Cardiac septum (tissue), 1 donor: Measurements from ENCODE around the gene ERC2. TPM values are rescaled to one million over a fixed set of nuclear protein-coding genes. Genes with fewer than 3 reads are reported as not detected.
"Not testable (repeated sequence)": the region's sequence is repeated elsewhere in the genome, so short reads cannot be mapped to it uniquely, and the experiment has no call there.

ENCODE experiments used
- DNase-seq: peaks from one replicate; pipeline ENCODE4 v3.0.0-alpha.2; 2020; ENCODE audit warnings: low spot score
- intact Hi-C: fragments of 100-400 bp; cut with DNase I; formaldehyde crosslinking; loops from one replicate; pipeline ENCODE4 v1.14.0; 2022
- long read RNA-seq: library from polyadenylated mRNA; unstranded; transcript quantifications from one replicate; pipeline ENCODE4 v2.0.0, GENCODE V29; 2021
- total RNA-seq: library from RNA; stranded (reverse); fragmentation: NEBNext Ultra II Directional; extraction: Animal tissue kit (Norgen Biotek cat#: 25700); gene quantifications from one replicate; pipeline ENCODE4 v1.2.1, GENCODE V29; 2021
- donor health status: DM: no; HTN: no; CAD: no.

ERC2 gene
- 6.2 TPM for total RNA-seq
- long read RNA-seq, partial matches to known transcripts, result 0 of 7 reads
- long read RNA-seq, other reads (novel, unspliced or antisense), result 7 of 7 reads

DNA sequence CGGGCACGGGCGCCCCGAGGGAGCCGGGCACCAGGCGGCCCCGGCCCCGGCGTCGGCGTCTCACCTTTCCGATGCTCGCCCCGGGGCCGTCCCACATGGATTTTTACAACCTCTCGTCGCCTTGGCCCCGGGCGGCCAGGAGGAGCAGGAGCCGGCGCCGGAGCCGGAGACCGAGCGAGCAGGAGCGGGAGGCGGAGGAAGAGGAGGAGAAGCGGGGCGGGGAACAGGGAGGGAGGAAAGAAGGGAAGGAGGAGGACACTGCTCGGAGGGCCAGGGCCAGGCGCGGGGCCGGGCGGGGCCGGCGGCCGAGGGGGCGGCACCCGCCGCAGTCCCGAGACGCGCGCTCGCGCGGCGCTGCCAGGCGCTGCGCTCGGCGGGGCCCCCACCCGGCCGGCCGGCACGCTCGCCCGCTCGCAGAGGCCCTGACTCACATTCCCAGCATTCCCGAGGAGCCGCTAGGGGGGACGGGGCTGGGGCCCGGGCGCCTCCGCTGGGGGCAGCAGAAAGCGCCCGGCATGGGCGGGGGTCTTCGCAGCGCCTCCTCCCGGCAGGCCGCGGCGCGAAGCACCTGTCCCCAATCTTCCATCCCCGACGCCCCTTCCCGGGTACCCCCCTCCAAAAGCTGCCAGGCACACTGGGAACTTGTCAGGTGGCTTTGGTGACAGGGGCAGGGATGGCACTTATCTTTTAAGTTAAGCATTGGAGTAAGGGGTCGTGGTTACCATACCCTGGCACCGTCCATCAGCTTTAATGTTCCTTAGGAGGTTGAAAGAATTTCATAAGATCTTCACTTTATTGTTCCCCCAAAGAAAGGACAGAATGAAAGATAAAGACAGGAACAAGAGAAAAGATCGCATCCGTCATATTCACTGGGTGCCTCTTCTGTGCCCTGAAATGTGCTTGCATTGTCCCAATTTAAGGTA, at the start of gene ERC2:
Gene ERC2, minus strand, starts transcription at position 284 of the 923 bp plus-strand sequence.
- DNase-seq, result no peak
- intact Hi-C loops, result no loop called here

DNA sequence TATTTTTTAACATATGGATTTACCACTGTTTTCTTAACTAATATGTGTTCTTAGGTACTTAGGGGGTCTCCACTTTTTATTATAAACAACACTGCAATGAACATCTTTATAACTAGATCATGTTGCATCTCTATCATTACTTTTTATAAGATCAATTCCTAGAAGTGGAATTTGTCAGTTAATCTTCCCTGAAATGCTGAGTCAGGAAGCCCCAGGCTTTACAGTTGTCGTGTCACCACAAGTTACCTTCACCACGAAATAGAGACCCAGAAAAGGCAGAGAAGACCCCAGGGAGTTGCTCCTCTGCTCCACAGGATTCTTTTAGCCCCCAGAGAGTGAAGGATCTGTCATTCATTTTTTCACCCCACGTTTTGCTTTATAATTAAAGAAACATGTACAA, 34.5 kb upstream of the ERC2 start:
- intact Hi-C loops, result no loop called here
- DNase-seq, result no peak

DNA sequence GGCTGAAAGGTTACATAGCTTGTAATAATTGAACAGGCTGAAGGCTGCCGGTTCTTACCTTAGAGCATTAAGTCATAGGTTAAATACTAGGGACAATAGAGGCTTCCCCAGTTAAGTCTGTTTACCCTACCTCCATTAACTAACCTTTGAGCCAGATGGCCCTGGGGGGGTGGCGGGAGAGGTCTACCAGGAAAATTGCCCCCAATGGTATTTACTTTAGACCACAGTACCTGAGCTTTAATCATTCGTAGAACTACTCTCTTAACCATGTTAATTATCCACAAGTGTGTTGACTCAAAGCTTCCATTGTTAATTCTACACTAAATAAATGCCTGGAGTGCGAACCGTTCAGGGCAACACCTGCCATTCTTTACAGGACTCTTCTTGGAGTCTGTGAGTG, 28.1 kb upstream of the ERC2 start:
- DNase-seq, intact Hi-C loops: not testable (repeated sequence)

DNA sequence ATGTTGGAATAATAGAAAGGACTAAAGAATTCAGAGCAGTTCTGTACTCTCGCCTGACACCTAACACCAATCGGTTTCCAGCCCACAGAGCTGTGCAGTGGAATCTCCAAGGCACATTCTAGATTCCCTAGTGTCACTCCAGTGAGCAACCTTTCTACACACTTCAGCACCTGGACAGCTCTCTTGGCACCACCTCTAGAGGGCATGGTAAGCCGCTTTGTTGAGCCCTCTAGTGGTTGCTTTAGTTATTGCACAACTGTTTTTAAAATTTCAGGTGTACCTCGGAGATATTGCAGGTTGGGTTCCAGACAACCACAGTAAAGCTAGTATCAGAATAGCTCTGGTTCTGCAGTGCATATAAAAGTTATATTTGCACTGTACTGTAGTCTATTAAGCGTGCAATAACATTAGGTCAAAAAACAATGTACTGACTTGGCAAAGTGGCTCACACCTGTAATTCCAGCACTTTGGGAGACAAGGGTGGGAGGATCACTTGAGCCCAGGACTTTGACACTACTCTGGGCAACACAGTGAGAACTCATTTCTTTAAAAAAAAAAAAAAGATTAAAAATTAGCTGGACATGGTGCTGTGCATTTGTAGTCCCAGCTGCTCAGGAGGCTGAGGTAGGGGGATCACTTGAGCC, 26.5 kb upstream of the ERC2 start:
- DNase-seq, result no peak
- intact Hi-C loops, result loop anchor here (5.0 kb wide), 1 partner anchor 152 kb away; no protein-coding TSS in a partner anchor

DNA sequence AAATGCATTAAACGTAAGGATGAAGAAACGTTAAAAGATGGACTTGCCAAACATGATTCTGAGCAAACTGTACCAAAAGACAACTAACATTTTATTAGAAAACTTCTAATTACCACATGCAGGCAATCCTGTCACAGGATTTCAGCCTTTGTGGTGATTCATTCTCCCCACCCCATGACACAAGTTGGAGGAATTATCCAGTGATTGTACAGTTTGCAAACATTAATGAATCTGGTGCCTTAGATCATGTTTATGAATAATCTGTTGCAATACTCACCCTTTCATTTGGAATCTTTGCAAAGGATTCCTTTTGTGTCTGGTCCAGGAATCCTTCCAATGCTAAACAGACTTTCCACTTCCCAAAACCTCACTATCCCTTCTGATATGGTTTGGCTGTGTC, 23.3 kb upstream of the ERC2 start:
- intact Hi-C loops, result loop anchor here (5.0 kb wide), 1 partner anchor 149 kb away; no protein-coding TSS in a partner anchor

DNA sequence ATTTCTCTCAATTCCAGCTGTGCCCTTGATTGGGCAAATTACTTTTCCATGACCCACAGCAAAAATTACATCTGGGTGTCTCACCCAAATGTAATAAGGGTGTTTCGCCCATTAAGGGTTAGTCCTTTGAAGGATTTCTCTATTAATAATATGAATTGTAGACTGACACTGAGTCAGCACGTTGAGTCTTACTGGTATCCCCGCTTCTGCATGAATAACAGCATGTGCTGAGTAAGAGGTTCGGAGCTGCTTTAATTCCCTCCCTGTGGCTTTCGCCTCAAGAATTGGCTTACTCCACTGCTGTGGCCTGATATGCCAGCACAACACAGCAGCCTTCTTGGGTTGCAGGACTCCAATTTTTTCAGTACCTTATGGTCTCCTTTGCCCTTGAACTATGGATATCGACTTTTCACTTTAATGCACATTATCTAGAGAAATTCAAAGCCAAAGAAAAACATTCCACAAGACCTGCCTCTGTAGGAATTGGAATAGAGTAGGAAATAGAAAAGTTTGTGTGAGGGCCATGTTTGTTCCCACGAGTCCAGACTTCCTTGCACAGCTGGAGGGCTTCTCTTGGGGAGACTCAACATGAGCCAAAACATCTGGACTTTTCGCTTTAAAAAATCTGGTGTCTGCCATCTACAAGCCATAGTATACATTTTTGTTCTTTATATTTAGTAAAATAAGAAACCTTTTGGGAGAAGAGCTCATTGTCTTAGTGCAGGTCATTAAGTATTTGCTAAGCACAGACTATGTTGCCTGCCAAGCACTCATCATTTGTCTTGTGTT, 20.7 kb upstream of the ERC2 start:
- intact Hi-C loops, result no loop called here
- no peak for DNase-seq

More for the DNA sequence above, 23.3 kb upstream of the ERC2 start:
- DNase-seq, result no peak

DNA sequence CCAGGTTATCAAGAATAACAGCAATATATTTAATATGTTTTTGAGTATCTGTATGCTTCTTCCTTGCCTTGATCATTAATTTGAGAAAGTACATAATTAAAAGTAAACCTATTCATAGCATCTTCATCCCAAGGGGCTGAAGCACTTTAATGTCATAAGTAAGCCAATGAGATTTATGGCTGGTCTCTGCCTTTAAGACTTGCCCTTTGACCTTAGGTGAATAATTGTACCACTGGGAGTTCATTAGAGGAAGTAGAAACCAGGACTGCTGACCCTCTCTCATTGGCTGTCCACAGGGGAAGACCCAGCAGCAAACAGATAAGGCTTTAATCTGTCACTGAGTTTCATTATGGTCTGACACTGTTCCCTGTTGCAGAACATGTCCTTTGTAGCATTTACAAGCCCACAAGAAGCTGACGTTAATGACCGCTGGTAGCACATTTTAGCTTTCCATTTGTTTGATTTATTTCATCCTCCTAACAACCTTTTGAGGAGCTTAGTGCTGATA, 16.3 kb upstream of the ERC2 start:
- intact Hi-C loops, result no loop called here
- DNase-seq, result no peak

DNA sequence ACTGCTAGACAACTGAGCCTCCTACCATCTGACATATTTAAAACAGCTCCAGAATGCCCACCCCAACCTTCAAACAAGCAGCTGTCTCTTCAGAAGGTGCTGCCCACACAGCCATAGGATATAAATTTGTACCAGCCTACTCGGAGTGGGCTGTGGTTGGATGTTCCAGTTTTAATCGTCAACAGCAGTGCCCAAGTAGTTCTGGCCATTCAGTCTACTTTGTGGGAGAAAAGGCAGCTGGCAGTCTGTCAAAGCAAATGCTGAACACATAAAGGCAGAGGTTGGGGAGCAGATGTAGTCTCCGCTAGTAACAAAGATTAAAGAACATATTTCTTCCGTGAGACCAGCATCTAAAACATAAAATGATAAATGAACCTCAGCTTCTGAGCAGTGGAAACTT, 15.9 kb upstream of the ERC2 start:
- DNase-seq, result no peak
- intact Hi-C loops, result no loop called here

DNA sequence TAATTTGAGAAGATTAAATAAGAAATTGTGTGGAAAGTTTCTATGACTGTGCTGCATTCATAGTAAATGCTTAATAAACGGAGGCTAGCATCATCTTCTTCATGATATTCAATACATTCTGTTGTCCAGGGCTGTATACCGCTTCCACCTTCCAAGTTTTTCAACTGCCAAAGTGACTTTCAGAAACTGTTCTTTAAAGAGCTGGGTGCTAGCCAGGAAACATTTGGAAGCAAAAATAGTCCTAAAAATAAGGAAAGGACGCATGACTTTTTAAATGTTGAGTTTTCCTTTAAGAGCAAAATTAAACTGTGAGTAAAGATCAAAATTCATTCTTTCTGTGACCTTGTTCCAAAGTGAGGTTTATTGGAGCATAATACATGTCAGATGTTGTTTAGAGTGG, 9.4 kb upstream of the ERC2 start:
- intact Hi-C loops, result no loop called here

DNA sequence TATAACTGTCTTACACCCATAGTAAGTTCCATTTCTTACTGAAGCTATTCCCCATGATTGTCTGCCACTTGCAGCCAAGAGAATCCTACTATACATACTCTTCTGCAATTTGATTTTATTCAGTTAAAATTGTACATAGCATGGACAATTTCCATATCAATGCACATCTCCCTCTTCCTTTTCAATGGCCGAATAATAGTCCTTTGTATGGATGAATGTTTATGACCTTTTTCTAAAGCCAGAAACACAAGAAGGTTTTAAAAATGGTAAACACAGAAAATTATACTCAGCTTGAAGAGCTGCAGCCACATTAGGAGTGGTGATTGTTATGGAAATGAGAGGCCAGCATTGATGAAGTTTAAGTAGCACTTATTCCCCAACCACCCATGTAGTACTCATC, 8.5 kb upstream of the ERC2 start:
- intact Hi-C loops, result no loop called here
- DNase-seq, result no peak

More for the DNA sequence above, 9.4 kb upstream of the ERC2 start:
- no peak for DNase-seq

DNA sequence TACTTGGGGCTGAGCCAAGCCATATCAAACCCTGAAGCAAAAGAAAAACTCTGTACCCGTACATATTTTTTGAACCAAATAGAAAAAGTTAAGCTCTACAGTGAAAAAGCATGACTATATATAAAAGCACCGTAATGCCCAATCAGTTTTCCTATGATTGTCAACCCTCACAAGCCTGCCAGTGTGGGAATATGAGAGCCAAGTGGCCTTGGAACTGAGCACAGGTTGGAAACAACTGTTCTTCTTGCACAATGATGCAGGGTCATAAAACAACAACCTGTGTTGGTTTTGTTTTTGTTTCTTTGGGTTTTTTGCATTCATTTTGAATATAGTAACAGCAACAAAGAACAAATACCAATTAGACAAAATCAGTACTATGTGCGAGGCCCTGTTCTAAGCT, 3.5 kb upstream of the ERC2 start:
- intact Hi-C loops, result no loop called here
- DNase-seq, result no peak

DNA sequence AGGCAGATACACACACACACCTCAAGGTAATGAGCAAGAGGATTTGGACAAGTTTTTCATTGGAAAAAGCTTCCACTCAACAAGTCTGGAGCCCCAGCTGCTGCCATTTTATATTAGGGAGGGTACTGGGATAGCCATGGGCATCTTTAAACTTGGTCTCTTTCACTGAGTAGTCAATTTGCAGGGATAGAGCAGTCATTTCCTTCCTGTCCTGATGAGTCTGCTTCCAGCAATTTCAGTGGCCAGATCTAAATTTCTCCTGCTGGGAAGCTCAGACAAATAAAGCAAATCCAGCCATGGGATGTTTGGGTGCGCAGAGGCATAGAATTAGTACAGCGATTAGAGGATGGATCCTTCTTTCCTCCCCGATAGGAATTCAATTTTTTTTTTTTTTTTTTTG, 874 bp upstream of the ERC2 start:
- intact Hi-C loops, result no loop called here
- DNase-seq, result no peak

DNA sequence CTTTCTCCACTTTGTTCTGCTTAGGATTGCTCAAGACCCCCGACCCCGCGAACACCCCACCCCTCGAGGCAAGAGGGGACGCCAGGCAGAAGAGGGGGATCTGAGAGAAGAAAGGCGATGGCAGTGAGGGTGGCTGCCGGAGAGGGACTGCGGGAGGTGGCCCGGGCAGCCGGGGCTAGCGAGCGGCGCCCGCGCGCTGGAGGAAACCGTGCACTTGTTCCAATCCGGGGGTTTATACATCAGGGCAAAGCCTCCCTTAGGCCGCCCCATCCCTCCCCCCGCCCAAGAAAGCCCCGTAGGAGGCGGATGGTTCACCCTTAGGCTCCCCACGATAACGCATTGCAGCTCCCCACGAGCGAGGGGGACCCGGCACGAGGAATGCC, 475 bp downstream of the ERC2 start:
- no peak for DNase-seq
- intact Hi-C loops, result no loop called here

DNA sequence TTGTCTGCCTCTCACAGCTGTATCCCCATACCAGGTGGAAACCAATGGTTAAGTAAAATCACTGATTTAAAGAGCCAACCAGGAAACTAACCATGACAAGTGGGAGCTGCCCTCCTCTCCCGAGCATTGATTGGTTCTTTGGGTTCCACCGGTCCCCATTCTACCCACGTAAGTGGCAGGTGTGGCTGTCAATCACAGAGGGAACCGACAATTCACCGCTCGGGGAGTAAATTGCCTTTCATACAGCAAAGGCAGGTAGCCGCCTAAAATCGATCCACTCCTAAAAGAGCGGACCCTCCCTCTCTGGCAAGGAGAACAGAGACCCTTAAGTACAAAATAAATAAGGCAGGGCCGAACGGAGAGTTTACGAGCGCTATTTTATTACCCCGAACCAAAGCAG, 1.2 kb downstream of the ERC2 start:
- no peak for DNase-seq

DNA sequence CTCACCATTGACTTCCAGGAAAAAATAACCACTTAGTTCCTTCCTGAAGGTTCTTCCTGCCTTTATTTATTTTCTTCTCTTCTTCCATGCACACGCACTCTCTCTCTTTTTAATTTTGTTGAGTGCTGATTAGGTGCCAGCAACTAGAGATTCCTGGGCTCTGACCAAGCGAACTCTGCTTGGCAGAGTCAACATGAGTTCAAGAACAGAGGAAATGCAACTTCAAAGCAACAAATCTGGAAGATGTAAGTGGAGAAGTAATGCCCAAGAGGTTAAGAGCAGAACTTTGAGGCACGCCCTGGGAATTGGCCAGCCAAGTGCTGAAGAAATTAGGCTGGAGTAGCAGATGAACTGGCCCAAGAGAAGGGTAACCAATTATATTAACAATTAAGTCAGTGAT, 8.5 kb downstream of the ERC2 start:
- no peak for DNase-seq
- intact Hi-C loops, result no loop called here

More for the DNA sequence above, 1.2 kb downstream of the ERC2 start:
- intact Hi-C loops, result no loop called here

DNA sequence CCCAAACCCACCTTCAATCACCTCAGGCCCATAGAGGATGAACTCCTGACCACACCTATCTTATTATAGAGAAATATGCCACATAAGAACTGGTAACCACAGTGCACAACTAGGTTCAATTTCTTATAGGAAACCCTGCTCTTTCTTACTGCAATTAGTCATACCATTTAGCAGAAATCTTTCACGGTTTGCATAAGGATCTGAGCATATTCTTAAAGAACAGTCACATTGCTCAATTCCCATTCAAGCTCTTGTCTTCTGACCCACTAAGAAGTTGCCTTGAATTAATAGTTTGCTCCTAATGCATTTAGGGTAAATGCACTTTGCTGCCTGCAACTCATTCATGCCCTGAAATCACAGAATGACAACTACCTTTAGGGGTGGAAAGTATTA, 9.2 kb downstream of the ERC2 start:
- DNase-seq, result no peak

DNA sequence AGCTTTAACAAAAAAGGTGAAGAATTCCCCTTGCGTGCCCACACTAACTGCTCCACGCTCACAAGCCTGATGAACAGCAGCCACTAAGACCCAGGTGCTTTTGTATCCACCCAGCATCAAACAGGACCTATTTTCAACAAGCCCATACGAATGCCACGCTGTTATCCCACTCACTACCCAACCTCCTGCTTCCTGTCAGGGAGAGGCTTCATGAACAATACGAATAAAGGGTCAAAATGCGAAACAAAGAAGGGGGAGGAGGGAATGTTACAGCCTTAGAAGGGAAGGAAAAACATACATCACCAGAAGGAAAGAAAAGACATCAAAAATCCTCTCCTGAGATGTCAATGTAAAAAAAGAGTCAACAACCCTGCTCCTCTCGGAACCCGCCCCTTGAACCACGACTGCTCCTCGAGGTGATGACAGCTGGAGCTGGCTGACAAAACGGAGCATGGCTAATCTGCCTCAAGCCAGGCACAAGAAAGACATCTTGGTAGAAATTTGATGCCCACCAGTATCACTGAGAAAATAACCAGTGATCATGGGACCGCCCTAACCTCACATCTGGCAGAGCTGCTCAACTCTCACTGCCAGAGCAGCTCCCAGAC, 9.7 kb downstream of the ERC2 start:
- intact Hi-C loops, result no loop called here
- no peak for DNase-seq

More for the DNA sequence above, 9.2 kb downstream of the ERC2 start:
- intact Hi-C loops, result no loop called here

DNA sequence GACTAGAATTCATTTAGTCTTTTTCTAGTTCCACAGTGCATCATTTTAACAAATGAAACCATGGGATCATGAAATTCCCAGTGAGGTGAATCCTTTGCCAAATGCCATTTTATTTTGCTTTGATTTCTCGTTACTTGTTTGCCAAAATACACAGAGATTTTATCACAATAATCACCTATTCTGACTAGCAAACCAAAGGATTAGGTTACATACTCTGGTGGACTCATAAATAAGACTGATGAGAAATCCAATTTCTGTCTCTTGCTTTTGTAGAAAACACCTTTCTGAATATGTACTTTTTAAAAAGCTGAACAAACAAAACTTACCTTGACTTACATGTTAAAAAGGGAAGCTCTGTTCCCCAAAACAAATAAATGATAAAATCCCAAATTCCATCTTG, 12.2 kb downstream of the ERC2 start:
- intact Hi-C loops, result no loop called here
- DNase-seq, result no peak

DNA sequence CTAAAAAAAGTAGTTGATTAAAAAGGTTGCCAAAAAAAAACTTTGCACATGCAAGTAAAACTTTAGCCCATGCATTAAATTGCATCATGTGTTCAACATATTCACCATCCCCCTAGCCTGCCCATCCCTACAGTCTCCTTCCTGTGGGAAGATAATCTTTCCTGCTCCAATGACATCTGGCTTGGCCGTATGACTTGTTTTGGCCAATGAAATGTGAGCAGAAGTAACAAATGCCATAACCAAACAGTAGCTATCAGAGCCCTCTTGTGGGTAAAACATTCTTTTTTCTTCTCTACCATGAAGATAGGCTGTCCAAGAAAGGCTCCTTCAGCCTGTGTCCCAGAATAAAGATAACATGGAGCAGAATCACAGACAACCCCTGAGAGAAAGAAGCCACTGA, 15.3 kb downstream of the ERC2 start:
- DNase-seq, result no peak
- intact Hi-C loops, result no loop called here
